ENCODE results near the gene AHCY.

GRCh38 chr20:34337982-34338726 is 35.0 kb upstream of the AHCY start:
- TF ChIP-seq, protein P1, sequence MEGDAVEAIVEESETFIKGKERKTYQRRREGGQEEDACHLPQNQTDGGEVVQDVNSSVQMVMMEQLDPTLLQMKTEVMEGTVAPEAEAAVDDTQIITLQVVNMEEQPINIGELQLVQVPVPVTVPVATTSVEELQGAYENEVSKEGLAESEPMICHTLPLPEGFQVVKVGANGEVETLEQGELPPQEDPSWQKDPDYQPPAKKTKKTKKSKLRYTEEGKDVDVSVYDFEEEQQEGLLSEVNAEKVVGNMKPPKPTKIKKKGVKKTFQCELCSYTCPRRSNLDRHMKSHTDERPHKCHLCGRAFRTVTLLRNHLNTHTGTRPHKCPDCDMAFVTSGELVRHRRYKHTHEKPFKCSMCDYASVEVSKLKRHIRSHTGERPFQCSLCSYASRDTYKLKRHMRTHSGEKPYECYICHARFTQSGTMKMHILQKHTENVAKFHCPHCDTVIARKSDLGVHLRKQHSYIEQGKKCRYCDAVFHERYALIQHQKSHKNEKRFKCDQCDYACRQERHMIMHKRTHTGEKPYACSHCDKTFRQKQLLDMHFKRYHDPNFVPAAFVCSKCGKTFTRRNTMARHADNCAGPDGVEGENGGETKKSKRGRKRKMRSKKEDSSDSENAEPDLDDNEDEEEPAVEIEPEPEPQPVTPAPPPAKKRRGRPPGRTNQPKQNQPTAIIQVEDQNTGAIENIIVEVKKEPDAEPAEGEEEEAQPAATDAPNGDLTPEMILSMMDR (IDR thresholded peaks at IDR 0.05): no peak
- no peak for TF ChIP-seq POLR2A (IDR thresholded peaks at IDR 0.05)

Measured in body of pancreas (tissue), 4 donors.